NCI-H128 (cell line): Measurements from ENCODE around the gene RHEBL1.

Experiments
- DNase-seq: peaks from one replicate; lab custom pipeline; 2025; ENCODE audit not compliant: unreplicated experiment; lab: John Stamatoyannopoulos, UW

Gene RHEBL1

DNA sequence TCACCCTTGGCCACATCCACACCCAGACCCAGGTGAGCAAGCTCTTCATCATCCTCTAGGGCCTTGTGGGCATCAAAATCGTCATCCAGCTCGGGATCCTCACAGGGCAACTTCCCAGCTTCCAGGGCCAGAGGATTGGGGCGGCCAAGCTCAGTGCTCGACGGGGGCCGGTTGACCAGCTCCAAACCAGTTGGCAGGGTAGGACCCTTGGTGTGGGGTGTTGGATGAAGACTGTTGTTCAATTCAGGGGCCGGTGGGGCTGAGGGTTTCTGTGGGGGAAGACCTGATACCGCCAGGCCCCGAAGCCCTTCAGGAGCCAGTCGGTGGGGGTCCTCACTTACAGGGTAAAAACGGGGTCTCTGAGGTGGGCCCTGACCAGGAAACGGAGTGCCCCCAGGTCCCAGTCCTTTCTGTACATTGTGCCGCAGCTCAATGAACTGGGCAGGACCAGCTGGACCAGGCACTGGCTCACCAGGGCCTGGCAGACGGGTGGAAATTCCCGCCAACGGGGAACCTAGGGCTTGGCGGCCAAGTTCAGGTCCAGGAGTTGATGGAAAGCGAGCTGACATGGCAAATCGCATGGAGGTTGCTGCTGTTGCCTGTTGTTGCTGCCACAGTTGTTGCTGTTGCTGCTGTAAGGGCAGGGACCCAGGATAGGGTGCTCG is 31.4 kb downstream of the RHEBL1 start:
- no peak for DNase-seq

DNA sequence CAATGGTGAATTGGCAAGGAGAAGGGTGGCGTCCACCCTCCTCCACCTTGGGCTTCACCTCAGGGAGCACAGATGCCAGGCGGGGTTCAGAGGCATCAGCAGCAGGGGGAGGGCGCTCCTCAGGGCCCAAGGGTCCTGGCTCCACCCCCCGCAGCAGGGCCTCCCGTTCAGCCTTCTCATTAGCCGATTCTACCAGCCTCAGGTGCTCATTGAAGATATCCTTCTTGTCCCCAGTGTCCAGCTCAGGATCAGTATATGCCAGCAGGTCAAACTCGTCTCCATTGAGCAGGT is 31.9 kb downstream of the RHEBL1 start:
- DNase-seq: no peak

- DNase-seq: no peak
Observed at GRCh38 chr12:49037111-49037946, 32.5 kb downstream of the RHEBL1 start.

DNA sequence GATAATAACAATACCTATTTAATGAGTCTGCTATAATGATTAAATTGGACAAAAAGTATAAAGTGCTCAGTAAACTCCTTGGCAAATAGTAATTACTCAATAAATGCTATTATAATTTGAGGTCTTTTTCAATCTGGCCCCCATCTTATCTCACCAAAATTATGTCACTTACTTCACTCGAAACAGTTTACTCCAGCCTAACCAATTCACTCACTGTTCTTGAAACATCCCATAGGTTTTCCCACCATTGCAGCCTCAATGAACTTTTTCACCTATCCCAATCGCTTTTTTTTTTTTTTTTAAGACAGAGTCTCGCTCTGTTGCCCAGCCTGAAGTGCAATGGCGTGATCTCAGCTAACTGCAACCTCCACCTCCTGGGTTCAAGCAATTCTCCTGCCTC is 33.8 kb downstream of the RHEBL1 start:
- DNase-seq: no peak

- DNase-seq: no peak
Observed at GRCh38 chr12:49034286-49034622, 35.5 kb downstream of the RHEBL1 start.

- DNase-seq: no peak
Observed at GRCh38 chr12:49033611-49034285, 36.0 kb downstream of the RHEBL1 start.

DNA sequence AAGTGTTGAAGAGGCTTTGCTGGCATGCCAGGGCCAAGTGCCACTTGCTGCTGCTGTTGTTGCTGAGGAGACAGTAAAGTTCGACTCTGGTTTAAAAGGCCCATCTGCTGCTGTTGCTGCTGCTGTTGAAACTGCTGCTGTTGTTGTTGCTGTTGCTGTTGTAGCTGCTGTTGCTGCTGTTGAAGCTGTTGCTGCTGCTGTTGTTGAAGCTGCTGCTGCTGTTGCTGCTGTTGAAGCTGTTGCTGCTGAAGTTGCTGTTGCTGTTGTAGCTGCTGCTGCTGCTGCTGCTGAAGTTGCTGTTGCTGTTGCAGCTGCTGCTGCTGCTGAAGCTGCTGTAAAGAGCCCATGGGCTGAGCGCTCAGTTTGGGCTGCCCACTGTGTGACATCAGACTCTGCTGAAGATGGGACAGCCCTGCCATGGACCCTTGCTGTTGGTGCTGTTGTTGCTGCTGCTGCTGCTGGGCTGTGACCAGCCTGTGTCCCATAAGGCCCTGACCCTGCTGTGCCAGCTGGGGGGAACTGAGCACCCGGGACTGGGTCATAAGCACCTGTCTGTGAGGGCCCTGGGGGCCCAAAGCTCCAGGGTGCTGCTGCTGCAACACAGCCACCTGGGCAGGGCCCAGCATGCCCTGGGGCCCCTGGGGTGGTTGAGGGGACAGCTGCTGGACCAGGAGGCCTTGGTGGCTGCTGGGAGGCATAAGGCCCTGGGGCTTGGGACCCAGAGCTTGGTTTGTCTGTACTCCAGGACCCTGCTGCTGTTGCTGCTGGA is 36.9 kb downstream of the RHEBL1 start:
- DNase-seq: no peak

GRCh38 chr12:49032276-49032675 is 37.5 kb downstream of the RHEBL1 start:
- DNase-seq: no peak

DNA sequence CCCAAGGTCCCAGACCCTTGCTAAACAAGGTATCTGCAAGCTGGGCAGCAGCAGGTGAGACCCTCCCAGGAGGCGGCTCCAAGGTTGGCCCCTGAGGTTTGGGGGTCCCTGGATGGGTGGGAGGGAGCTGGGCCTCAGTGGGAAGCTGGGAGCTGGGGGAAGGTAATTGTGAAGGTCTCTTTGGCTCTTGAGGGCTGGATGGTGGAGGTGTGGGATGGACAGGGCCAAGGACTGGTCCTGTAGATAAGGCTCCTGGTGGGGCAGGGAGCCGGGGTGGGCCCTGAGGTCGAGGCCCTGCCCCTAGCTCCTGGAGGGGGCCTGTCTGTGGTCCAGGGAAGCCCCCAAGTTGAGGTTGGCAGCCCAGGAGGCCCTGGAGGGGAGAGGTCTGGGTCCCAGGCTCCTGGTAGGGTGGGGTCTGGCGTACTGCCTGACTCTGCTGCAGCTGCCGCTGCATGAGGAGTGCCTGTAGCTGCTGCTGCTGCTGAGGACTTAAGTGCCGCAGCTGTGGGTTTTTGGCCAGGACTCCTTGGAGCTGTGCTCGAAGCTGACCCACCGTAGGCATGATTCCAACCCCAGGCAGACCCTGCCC is 38.1 kb downstream of the RHEBL1 start:
- no peak for DNase-seq

- DNase-seq: no peak
Observed at GRCh38 chr12:49030714-49031572, 38.8 kb downstream of the RHEBL1 start.

DNA sequence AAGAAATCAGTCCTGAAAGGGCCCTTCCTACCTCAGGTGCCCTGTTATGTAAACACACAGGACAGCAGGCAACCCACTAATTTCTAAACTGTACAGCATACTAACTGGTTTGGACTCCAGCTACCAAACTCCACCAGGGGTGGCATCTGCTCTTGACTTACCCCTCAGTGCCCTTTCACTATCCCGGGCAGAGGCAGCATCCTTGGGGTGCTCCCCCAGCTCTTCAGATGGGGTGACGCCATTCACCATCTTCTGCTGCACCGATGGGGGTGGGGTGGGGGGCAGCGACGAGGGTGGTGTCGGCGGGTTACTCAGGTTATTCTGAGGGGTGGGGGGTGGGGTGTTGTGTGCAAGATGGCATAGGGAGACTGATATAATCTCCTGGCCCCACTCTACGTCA is 39.7 kb downstream of the RHEBL1 start:
- DNase-seq: no peak

DNA sequence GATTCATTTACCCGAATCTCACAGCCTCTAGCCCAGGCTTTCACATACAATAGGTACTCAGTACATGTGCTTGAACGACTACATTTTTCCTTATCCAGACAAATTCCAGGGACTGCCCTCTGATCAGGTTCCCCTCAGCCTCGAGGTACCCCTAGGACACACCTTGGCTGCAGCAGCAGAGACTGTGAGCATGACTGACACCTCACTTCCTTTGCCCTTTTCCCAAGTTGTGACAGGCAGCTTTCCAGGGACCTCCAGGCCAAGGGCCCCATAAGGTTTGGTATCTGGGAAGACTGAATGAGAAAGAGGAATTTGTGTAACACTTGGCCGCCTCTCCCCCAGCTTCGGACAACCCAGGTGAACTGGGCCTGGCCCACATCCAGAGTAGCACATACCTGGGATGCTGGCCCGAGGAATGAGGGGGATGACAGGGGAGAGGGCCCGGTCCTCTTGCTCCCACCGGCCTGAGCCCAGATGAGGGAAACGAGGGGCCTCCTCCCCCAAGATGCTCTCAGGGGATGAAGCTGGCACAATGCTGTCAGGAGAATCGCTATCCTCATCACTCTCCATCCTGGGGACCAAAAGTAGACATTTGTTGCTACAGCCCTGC is 41.0 kb downstream of the RHEBL1 start:
- DNase-seq: no peak

DNA sequence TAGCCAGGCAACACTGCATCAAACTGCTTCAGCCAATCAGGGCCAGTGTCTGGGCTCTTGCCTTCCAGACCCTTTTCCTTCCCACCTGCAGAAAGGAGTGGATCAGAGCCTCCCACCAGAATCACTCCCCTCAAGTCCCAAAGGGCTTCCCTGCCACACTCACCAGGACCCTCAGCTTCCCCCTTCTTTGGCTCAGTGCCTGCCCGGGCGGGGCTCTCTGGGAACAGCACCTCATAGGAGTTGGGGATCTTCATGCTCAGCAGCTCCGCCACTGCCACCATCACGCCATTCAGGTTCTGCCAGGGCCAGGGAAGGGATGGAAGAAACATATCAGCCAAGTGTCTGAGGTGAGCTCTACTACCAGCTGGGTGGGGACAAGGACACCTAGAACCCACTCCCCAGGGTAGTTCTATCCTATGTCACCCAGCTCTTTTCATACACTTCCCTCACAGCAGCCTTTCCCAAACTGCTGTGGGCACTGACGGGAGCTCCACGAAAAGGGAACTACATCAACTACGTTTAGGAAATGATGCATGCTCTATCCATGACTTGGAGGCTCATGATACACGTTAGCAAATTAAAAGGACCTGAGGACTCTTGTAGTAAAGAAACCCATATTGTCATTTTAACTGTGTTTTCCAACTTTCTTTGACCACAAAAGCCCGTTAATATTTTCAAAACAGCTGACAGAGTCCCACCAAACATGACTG is 41.8 kb downstream of the RHEBL1 start:
- no peak for DNase-seq

- DNase-seq: no peak
Observed at GRCh38 chr12:49026678-49027480, 42.9 kb downstream of the RHEBL1 start.

DNA sequence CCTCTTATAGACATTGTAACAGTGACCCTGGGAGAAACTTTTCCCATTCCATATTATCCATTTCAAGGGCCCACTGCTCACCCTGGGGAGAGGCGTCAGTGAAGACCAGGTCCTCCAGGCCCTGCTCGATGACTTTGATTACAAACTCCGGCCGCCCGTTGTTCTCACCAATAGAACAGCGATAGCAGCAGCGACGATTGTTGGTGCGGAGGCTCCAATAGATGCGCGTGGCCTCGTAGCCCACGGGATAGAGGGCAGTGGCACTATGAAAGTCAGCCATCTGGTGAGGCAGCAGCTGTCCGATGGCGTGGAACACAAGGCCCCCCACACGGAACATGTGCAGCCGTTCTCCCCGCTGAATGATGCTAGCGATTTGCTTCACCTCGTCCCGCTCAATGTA is 43.7 kb downstream of the RHEBL1 start:
- no peak for DNase-seq

DNA sequence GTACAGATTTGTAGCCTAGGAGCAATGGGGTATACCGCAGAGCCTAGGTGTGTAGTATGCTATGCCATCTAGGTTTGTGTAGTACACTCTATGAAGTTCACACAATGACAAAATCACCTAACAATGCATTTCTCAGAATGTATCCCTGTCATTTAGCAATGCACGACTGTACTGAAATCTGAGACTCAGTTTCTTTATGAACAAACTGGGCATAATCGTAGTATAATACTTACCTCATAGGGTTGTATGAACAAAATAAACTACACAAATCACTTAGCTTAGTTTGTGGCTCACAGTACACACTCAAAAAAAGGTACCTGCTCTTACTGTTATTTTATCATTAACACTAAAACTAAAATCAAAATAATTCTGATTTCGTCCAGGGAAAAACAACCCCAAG is 44.3 kb downstream of the RHEBL1 start:
- DNase-seq: no peak

DNA sequence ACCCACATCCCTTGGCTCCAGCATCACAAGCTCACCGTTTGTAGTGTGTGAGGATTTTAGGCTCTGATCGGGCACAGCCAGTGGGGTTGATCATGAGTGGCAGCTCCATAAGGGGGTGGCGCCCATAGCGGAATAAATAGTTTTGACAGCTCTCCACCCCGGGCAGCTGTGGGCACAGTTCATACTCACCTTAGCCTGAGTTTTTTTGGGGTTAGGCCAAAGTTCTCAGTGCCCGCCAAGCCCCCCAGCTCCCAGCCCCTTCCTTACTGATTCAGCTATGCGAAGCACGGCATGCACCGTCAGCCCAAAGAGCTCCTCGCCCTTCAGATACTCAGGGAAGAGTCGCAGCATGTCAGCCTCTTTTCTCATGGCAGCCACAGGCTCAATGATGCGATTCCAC is 45.2 kb downstream of the RHEBL1 start:
- DNase-seq: no peak

DNA sequence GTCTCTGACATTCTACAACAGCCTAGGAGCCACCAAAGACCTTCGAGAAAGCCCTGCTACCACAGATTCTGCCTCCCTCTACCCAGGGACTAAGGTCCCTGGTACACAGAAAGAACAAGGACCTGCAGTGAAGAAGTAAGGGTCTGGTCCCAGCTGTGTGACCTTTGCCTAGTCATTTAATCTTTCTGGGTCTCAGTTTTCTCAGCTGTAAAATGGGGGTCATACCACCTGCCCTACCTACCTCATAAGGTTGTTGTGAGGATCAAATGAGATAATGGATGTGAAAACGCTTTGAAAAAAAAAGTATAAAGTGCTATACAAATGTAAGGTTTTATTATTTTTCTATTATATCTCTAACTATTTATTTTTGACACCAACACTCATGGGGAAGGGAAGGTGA is 46.0 kb downstream of the RHEBL1 start:
- DNase-seq: no peak
